GM18873 (cell line): ENCODE data around the gene C1orf53.

ENCODE experiments used
- ATAC-seq: cut with Tn5 transposase; IDR thresholded peaks from one replicate; pipeline ENCODE4 v1.9.1; 2021; ENCODE audit warnings: mild to moderate bottlenecking, moderate library complexity, moderate number of reproducible peaks; ENCODE audit not compliant: unreplicated experiment, low FRiP score

The C1orf53 gene

DNA sequence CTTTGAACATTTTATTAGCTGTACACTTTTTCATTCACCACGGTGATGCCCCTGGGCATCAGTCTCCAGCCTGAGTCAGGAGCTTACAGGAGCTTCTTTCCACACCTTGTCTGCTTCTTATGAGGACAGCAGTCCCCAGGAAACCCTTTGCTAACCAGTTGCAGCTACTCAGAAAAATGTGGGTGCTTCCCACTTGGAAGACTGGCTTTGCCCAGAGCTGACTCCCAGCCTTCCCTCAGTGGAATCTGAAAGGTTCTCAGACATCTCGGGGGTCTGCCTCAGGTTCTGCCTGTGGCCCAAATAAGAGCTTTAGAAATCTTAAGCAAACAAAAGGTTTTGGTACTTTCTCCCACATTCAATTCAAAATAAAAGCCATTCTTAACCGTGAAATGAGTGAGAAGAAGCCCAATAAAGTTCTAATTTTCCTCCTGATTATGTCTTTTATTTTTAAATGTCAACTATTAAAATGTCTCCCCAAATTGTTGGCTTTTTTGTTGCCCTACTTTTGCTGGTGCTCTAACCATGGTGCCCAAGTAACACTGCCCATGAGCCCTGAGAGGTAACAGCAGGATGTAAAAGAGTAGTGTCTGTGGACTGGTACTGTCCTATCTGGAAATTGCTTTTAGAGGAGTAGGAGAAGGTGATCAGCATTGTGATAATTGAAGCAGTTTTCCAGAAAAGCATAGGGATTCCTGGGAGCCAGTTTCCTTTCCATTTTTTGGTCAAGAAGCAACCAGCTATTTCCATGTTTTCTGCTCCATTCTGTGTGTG lies 5.6 kb downstream of the C1orf53 start:
- no peak for ATAC-seq

DNA sequence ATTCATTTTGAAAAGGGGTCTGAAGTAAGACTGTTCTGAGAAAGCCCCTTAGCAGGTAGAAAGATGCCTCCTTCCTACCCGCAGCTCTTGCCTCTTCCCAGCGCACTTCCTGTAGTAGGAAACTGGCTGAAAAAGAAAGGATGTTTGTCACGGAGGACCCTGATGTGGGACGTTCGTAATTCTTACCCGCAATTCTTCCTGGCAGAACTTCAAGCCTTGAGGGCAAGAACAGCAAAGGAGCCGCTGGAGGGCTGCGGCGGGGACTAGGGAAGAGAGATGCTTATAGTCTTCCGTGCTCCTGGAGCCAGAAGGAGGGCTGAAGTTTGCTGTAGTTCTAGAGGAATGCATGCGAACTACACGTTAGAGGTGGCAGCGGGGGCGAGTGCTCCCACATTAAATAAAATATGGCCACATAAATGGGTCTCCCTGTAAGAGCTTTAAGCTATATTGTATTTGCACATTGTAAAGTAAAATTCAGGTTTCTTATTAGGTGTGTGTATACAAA lies 6.3 kb downstream of the C1orf53 start:
- ATAC-seq, result no peak

DNA sequence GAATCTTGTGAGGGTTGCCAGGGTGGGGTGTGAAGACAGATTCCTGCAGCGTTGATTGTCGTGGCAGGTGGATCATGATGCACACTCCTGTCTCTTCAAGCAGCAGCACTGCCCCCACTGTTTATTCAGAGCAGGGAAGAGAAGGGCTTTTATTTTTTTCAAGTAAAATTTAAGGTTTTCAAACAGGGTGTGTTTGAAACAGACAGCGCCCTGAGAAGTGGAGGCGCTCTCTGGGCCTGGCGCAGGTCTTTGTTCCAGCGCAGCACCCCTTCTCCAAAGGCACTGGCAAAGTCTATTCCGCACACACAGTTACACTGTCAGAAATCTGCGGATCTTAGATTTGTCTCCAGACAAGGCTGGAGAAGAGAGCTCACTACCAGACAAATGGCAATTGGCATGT lies 7.0 kb downstream of the C1orf53 start:
- no peak for ATAC-seq

- ATAC-seq, result no peak
Observed at GRCh38 chr1:197910120-197910991, 7.9 kb downstream of the C1orf53 start.

- no peak for ATAC-seq
Observed at GRCh38 chr1:197911111-197911856, 8.9 kb downstream of the C1orf53 start.

DNA sequence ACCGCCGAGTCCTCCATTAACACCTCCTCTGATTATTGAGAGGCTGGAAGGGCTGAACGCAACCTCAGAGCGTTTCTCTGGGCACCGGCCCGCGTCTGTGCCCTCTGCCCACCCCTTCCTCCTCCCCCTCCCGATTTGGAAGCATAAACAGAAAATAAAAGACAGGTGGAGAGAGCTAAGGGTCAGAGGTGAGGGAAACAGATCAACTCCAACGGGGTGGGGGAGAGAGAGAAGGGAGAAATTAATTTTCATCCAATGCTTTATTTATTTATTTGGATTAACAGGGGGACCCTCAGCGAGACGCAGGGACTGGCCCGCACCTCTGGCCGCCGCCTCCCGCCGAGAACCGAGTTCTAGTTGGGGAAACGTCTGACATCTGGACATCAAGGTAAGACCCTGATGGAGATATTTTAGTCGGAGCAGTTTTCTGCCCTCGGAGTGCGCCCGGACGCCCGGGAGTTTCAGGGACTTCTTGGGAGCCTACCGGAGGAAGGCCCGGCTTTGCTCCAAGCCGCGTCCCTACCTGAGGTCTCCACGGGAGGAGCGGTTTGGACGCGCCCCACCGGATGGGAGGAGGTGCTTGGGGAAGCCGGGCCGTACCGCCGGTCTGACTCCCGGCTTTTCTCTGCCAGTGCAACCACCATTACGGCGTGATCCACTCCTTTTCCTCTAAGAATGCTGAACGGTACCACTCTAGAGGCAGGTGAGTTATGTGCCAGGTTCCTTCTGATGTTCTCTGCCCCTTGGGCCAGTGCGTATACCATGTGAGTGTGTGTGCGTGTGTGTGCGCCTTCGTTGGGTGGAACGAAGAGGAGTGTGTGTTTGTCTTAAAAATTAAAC lies 9.6 kb downstream of the C1orf53 start:
- ATAC-seq, result no peak

- ATAC-seq, result no peak
Observed at GRCh38 chr1:197912739-197913494, 10.5 kb downstream of the C1orf53 start.

- ATAC-seq, result no peak
Observed at GRCh38 chr1:197913495-197914276, 11.3 kb downstream of the C1orf53 start.

GRCh38 chr1:197914510-197914909 lies 12.1 kb downstream of the C1orf53 start:
- ATAC-seq, result no peak

DNA sequence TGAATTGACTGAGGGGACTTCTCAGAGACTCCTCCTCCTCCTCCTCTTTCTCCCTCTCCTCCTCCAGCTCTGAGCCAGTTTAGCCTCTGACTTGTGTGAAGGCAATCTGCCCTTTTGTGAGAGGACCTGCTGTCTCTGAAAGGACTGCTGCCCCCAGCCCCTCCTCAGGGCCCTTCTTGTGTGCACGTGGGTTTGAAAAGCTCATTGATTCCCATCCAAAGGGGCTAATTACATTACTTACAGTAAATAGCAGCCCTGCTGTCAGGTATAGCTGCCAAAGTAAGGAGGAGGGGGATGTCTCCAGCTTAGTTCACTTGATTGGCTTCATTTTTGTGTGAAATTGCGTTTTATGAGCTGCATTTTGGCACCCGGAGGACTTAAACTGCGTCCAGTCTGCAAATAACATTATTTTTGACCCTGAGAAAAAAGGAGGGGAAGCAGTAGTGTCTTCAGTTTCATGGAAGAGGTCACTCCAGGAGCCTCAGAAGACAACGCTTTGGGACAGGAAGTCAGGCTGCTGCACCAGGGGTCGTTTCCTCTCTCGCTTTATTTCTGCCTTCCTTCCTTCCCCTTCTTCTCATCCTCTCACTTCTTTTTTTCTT lies 12.9 kb downstream of the C1orf53 start:
- no peak for ATAC-seq

DNA sequence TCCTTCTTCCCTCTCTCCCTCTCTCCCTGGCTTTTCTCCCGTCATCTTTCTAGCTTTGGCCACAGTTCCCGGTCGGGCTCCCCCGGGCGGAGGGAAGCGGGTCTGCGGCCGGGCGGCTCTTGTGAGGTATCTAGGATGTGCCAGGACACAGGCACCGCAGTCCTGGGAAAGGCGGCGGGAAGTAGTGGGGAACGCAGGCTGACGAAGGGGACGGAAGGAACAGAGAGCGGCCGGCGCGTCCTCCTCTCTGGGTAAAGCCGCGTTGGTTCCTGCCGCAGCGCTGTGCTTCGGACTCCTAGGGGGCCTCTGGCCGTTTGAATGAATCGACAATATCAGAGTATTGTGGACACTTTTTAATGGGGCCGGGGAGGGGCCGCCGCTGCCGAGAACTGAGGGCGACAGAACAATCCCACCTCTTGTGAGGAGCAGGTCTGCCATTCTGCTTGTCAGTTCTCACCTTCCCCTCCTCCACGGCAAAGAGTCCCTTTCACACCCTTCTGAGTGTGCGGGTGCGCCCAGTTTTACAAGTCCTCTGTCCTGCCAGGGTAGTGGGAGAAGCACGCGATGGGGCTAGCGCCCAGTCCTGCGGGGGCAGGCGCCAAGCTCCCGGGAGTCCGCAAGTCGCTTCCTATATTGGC lies 13.6 kb downstream of the C1orf53 start:
- no peak for ATAC-seq

- no peak for ATAC-seq
Observed at GRCh38 chr1:197916500-197916983, 14.1 kb downstream of the C1orf53 start.

- ATAC-seq, result no peak
Observed at GRCh38 chr1:197917805-197918651, 15.6 kb downstream of the C1orf53 start.

- ATAC-seq, result no peak
Observed at GRCh38 chr1:197918807-197919345, 16.4 kb downstream of the C1orf53 start.

GRCh38 chr1:197919346-197920066 lies 17.1 kb downstream of the C1orf53 start:
- ATAC-seq, result no peak

DNA sequence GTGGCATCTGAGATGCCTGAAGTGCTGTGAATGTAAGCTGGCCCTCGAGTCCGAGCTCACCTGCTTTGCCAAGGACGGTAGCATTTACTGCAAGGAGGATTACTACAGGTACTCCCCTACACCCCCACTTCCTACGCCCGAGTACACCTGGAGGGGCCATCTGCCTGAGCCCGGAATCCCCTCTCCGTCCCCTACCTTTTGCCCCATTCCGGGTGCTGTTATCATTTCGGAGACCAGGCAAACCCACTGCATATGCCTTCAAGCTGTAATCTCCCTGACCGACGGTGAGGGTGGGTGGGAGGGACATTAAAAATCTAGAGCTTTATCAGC lies 17.6 kb downstream of the C1orf53 start:
- ATAC-seq, result no peak
